ENCODE measurements around the gene KIAA0930.
"Not testable (repeated sequence)": the region's sequence is repeated elsewhere in the genome, so short reads cannot be mapped to it uniquely, and the experiment has no call there.

The KIAA0930 gene

GRCh38 chr22:45200860-45201511 lies 39.7 kb downstream of the KIAA0930 start:
- no peak for DNase-seq

- DNase-seq = no peak
Measured at GRCh38 chr22:45200230-45200629, 40.5 kb downstream of the KIAA0930 start.

DNA sequence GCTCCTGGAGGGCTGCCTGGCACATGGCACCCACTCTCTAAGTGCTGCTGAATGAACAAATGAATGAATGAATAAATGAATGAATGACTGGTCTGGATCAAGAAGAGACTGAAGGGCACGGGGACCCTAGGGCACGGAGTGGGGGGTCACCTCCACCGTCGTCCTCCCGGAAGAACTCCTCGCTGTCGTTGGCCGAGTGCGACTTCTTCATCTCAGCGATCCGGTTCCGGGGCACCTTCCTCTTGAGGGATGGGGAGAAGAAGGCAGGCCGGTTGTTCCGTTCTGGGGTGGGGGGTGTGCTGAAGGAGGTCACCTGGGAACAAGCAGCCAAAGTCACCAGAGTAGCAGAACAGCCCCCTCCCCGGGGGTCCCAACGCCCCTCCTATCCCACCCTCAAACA lies 41.0 kb downstream of the KIAA0930 start:
- DNase-seq = no peak

- no peak for DNase-seq
Measured at GRCh38 chr22:45198463-45198795, 42.3 kb downstream of the KIAA0930 start.

DNA sequence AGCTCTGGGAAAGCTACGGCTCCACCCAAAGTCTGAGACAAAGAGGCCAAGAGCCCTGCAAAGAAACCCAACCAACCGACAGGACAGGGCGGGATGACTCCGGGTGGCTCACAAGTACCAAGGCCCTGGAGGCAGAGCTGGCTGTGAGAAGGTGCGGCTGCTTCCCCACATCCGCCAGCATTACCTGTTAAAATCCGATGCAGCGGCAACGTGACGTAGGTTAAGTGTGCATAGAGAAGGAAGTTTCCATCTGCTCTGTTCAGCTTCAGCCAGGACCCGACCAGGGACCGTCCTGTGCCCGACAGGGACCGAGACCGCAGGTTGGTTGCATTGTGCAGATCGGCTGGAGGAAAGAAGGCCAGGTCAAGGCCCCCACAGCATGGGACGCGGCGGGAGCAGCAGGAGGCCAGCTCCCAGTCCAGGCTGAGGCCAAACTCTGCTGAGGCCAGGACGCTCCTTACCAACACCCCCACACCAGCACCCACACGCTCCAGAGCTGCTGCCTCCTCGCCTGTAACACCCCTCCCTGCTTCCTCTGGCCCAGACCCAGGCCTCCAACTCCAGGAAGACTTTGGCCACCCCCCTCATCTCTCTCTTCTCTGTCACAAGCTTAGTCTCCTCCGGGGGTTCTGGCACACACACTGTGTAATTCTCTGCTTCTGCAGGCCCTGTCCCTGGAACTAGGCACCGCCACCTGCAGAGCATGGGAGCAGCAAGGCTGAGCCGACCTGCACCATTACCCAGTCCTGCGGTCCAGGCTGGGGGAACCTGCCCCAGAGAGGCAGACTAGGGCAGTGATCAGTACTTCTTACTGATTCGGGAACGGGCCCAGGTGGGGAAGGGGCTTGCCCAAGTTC lies 42.9 kb downstream of the KIAA0930 start:
- DNase-seq = no peak

- DNase-seq = no peak
Measured at GRCh38 chr22:45196926-45197605, 43.6 kb downstream of the KIAA0930 start.

- no peak for DNase-seq
Measured at GRCh38 chr22:45196308-45196707, 44.4 kb downstream of the KIAA0930 start.

- DNase-seq = no peak
Measured at GRCh38 chr22:45195616-45196015, 45.1 kb downstream of the KIAA0930 start.

DNA sequence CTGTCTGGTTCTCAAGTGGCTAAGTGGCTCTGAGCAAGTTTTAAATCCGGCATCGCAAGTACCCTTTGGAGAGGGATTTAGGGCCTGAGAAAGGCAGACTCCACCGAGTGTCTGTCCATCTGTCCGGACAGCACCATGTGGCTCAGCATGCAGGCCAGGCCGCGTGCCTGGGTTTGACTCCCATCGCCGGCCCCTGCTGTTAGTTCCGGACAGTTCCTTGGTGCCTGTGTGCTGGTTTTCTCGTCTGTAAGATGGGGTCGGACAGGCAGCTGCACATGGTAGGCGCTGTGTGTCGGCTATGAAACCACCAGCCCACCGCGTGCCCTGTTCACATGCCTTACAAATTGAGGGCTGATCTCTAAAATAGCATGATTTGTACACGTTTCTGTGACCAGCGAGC lies 46.0 kb downstream of the KIAA0930 start:
- no peak for DNase-seq

- no peak for DNase-seq
Measured at GRCh38 chr22:45192701-45193187, 48.0 kb downstream of the KIAA0930 start.

DNA sequence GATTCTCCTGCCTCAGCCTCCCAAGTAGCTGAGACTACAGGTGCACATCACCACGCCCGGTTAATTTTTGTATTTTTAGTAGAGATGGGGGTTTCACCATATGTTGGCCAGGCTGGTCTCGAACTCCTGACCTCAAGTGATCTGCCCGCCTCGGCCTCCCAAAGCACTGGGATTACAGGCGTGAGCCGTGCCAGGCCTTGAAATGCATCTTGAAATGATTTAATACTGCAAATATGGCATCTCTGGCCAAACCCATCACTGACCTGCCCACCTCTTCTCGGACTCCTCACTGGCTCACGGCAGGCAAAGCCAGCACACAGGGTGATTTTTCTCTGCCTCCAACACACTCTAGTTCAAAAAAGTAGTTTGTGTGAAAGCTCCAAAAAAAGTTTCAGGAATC lies 48.9 kb downstream of the KIAA0930 start:
- DNase-seq = not testable (repeated sequence)

- no peak for DNase-seq
Measured at GRCh38 chr22:45190202-45190872, 50.4 kb downstream of the KIAA0930 start.

GRCh38 chr22:45188779-45189178 lies 51.9 kb downstream of the KIAA0930 start:
- DNase-seq = no peak

GRCh38 chr22:45187891-45188290 lies 52.8 kb downstream of the KIAA0930 start:
- DNase-seq = no peak

DNA sequence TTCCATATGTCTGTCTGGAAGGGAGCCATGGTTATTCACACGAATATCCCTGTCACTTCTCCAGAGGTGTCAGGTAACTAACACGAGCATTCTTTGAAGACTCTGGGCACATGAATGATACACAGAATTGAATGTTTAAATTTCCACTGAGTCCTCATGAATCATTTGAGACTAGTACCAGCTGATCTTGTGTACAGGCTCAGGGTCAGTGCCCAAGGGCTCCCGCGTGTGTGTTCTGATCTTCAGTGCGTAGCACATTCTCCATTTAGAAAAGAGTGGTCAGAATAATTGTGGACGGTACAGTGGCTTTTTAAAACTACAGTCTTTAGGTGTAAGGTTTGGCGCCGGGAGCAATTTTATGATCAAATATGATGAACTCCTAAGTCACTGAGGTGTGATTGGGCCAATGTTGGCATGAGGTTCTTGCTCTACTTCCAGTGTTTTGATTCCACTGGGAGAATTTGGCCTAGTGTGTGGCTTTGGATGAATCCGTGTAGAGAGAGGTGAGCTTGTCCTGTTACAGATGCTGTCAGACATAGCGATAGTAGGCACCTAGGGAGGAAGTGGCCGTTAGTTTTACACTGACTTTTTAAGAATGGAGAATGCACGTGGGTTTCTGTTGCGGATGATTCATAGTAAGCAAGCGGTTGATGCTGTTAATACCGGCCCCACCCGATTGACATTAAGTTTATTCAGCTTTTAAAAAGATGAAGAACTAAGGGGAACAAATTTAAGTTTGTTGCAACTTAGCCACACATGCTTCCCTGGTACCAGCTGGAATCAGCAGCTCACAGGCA lies 54.8 kb downstream of the KIAA0930 start:
- DNase-seq = no peak

- no peak for DNase-seq
Measured at GRCh38 chr22:45183974-45184373, 56.7 kb downstream of the KIAA0930 start.

GRCh38 chr22:45181766-45182165 lies 58.9 kb downstream of the KIAA0930 start:
- no peak for DNase-seq

GRCh38 chr22:45181240-45181639 lies 59.5 kb downstream of the KIAA0930 start:
- DNase-seq = no peak

GRCh38 chr22:45180146-45180679 lies 60.5 kb downstream of the KIAA0930 start:
- DNase-seq = no peak

GRCh38 chr22:45179276-45180049 lies 61.2 kb downstream of the KIAA0930 start:
- no peak for DNase-seq

- no peak for DNase-seq
Measured at GRCh38 chr22:45172881-45173585, 67.7 kb downstream of the KIAA0930 start.

All from EL (cell line).